GM23248 (cell line): ENCODE results near the gene C12orf56.

Experiments
- EZH2 ChIP-seq: fragments of 200-600 bp; sonication (generic); IDR thresholded peaks from 2 replicates; pipeline ENCODE4 v1.6.1; 2018; ENCODE audit warnings: antibody characterized with exemption, mild to moderate bottlenecking; ENCODE audit not compliant: insufficient read depth, poor library complexity, severe bottlenecking
- EZH2phosphoT487 ChIP-seq: fragments of 200-600 bp; sonication (generic); IDR thresholded peaks from 2 replicates; pipeline ENCODE4 v1.6.1; 2018; ENCODE audit warnings: antibody characterized with exemption, moderate library complexity, mild to moderate bottlenecking, low read depth; ENCODE audit not compliant: insufficient read depth

GRCh38 chr12:64255249-64255648, 135.3 kb downstream of the C12orf56 start:
- TF ChIP-seq EZH2 (no peak), EZH2phosphoT487 (no peak)
